HepG2 (cell line): ENCODE data around the gene EPHB3. TPM values are rescaled to one million over a fixed set of nuclear protein-coding genes. Genes with fewer than 3 reads are reported as not detected.

Source experiments
- FOSL2 ChIP-seq: sonication (generic); formaldehyde crosslinking; IDR thresholded peaks from 2 replicates; pipeline ENCODE4 v1.4.0; 2020; ENCODE audit warnings: missing genetic modification reagents
- HNRNPLL ChIP-seq: fragments of 200-400 bp; formaldehyde crosslinking; IDR thresholded peaks from 2 replicates; pipeline ENCODE4 v1.6.1; 2017; ENCODE audit warnings: mild to moderate bottlenecking, low read depth, low read length; ENCODE audit not compliant: poor library complexity, severe bottlenecking
- MEIS1 ChIP-seq: sonication (generic); formaldehyde crosslinking; IDR thresholded peaks from 2 replicates; pipeline ENCODE4 v1.9.0; 2021; ENCODE audit warnings: mild to moderate bottlenecking, missing genetic modification reagents, moderate library complexity, borderline replicate concordance
- NR2C2 ChIP-seq: sonication (generic); formaldehyde crosslinking; IDR thresholded peaks from 2 replicates; pipeline ENCODE4 v1.4.0; 2020; ENCODE audit warnings: missing genetic modification reagents, mild to moderate bottlenecking, moderate library complexity, borderline replicate concordance
- RCOR2 ChIP-seq: IDR thresholded peaks from 2 replicates; pipeline ENCODE4 v1.6.1; 2016; ENCODE audit warnings: missing biosample characterization, missing genetic modification reagents
- RXRA ChIP-seq: sonication (generic); formaldehyde crosslinking; IDR thresholded peaks from 2 replicates; pipeline ENCODE4 v1.5.1; 2020; ENCODE audit warnings: missing genetic modification reagents
- SALL1 ChIP-seq: sonication (generic); formaldehyde crosslinking; IDR thresholded peaks from 2 replicates; pipeline ENCODE4 v1.8.0; 2022; ENCODE audit warnings: mild to moderate bottlenecking, missing genetic modification reagents
- SRF ChIP-seq: IDR thresholded peaks from 2 replicates; pipeline ENCODE4 v1.6.1; 2011; ENCODE audit warnings: mild to moderate bottlenecking, low read depth, low read length, moderate library complexity
- ZNF207 ChIP-seq: fragments of 450-650 bp; IDR thresholded peaks from 2 replicates; pipeline ENCODE4 v1.6.1; 2016; ENCODE audit warnings: antibody characterized with exemption, borderline replicate concordance
- ZNF264 ChIP-seq: sonication (generic); formaldehyde crosslinking; IDR thresholded peaks from 2 replicates; pipeline ENCODE4 v1.4.0; 2020; ENCODE audit warnings: missing genetic modification reagents
- ZNF724P ChIP-seq: sonication (generic); formaldehyde crosslinking; IDR thresholded peaks from 2 replicates; pipeline ENCODE4 v1.8.0; 2022; ENCODE audit warnings: missing genetic modification reagents, borderline replicate concordance
- ZNF749 ChIP-seq: sonication (generic); formaldehyde crosslinking; IDR thresholded peaks from 2 replicates; pipeline ENCODE4 v1.8.0; 2022; ENCODE audit warnings: mild to moderate bottlenecking, missing genetic modification reagents, moderate library complexity, borderline replicate concordance
- polyA plus RNA-seq, 8 experiments: library from polyadenylated mRNA; depleted of rRNA in 3 of 8; stranded (reverse) in 7 of 8; unstranded in 1 of 8; fragments of >200 nt; fragmentation: Illumina TruSeq in 4 of 8; extraction: Trizol in 4 of 8; gene quantifications; 2 replicates each; pipeline versions ENCODE4 v1.2.1 to v1.2.3, GENCODE V29; 2011 to 2016; ENCODE audit warnings: low read depth in 4 of 8, missing spikeins in 1 of 8, mixed read lengths in 1 of 8; ENCODE audit not compliant: insufficient read depth in 1 of 8
- total RNA-seq, 5 experiments: library from RNA; depleted of rRNA; stranded (reverse); fragments of >200 nt; fragmentation: Illumina TruSeq; extraction: Trizol; gene quantifications; 2 replicates each; pipeline ENCODE4 v1.2.3, GENCODE V29; 2016; ENCODE audit warnings: low read depth in 1 of 5
- TF ChIP-seq, protein P1 (sequence below): sonication (generic); formaldehyde crosslinking; IDR thresholded peaks from one replicate; pipeline ENCODE4 v1.5.1; 2020; ENCODE audit warnings: mild to moderate bottlenecking, missing genetic modification reagents; ENCODE audit errors: not compliant biosample characterization
- TF ChIP-seq, protein P2 (sequence below): sonication (generic); IDR thresholded peaks from 2 replicates; pipeline ENCODE4 v1.6.1; 2016; ENCODE audit warnings: low read depth, borderline replicate concordance
- TF ChIP-seq, protein P3 (sequence below): IDR thresholded peaks from 2 replicates; pipeline ENCODE4 v1.6.1; 2016; ENCODE audit warnings: control low read depth
- TF ChIP-seq, protein P4 (sequence below): sonication (generic); formaldehyde crosslinking; IDR thresholded peaks from 2 replicates; pipeline ENCODE4 v1.4.0; 2020; ENCODE audit warnings: mild to moderate bottlenecking, missing genetic modification reagents

EPHB3 gene
- total and polyA plus RNA-seq, 2 of the 13 experiments (the other 11 are each of a cell fraction or from before 2014, with no cell fraction given), result 0.01 TPM; not detected in 1

DNA sequence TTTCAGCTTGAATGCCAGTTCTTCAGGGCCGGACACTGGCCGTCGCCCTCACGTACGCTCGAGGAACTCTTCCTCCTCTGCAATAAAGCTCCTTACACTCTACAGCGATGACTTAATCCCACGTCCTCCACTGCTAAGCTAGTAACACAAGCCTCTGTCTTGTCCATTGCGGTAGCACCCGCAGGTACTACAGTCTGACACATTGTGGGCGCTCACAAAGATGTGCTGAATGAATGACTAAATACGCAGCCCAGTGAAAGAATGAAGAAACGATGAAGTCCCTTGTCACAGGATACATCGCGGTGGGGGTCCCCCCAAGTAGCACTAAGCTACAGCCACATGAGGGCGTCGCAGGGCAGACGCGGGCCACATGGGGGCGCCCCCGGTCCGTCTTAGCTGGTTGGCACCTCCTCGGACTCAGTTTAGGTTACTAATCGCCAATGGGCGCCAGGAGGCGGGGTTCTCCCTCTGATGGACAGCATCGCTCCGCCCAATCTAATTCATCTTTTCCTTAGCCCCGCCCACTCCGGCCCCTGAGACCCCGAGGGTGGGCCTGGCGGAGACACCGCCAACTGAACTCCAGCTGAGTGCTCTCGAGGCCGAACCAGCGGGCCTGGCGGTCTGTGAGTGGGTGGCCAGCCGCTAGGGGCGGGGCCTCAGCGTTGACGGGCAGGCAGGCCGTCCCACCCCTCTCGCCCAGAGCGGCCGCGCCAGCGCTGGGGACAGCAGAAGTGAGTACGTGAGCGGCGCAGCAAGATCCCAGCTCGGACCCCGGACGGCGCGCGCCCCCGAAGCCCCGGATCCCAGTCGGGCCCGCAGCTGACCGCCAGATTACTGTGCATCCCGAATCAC lies at the start of gene EPHB3 (continued):
- TF ChIP-seq, protein P1, sequence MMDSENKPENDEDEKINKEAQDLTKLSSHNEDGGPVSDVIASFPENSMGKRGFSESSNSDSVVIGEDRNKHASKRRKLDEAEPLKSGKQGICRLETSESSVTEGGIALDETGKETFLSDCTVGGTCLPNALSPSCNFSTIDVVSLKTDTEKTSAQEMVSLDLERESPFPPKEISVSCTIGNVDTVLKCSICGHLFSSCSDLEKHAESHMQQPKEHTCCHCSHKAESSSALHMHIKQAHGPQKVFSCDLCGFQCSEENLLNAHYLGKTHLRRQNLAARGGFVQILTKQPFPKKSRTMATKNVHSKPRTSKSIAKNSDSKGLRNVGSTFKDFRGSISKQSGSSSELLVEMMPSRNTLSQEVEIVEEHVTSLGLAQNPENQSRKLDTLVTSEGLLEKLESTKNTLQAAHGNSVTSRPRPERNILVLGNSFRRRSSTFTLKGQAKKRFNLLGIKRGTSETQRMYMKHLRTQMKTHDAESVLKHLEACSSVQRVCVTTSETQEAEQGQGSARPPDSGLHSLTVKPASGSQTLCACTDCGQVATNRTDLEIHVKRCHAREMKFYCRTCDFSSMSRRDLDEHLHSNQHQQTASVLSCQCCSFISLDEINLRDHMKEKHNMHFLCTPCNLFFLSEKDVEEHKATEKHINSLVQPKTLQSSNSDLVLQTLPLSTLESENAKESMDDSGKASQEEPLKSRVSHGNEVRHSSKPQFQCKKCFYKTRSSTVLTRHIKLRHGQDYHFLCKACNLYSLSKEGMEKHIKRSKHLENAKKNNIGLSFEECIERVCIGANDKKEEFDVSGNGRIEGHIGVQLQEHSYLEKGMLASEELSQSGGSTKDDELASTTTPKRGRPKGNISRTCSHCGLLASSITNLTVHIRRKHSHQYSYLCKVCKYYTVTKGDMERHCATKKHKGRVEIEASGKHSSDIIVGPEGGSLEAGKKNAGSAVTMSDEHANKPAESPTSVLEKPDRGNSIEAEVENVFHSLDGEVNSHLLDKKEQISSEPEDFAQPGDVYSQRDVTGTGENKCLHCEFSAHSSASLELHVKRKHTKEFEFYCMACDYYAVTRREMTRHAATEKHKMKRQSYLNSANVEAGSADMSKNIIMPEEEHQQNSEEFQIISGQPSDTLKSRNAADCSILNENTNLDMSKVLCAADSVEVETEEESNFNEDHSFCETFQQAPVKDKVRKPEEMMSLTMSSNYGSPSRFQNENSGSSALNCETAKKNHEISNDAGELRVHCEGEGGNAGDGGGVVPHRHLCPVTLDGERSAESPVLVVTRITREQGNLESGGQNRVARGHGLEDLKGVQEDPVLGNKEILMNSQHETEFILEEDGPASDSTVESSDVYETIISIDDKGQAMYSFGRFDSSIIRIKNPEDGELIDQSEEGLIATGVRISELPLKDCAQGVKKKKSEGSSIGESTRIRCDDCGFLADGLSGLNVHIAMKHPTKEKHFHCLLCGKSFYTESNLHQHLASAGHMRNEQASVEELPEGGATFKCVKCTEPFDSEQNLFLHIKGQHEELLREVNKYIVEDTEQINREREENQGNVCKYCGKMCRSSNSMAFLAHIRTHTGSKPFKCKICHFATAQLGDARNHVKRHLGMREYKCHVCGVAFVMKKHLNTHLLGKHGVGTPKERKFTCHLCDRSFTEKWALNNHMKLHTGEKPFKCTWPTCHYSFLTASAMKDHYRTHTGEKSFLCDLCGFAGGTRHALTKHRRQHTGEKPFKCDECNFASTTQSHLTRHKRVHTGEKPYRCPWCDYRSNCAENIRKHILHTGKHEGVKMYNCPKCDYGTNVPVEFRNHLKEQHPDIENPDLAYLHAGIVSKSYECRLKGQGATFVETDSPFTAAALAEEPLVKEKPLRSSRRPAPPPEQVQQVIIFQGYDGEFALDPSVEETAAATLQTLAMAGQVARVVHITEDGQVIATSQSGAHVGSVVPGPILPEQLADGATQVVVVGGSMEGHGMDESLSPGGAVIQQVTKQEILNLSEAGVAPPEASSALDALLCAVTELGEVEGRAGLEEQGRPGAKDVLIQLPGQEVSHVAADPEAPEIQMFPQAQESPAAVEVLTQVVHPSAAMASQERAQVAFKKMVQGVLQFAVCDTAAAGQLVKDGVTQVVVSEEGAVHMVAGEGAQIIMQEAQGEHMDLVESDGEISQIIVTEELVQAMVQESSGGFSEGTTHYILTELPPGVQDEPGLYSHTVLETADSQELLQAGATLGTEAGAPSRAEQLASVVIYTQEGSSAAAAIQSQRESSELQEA (CRISPR knock-in tag), result no peak
- TF ChIP-seq, protein P2, sequence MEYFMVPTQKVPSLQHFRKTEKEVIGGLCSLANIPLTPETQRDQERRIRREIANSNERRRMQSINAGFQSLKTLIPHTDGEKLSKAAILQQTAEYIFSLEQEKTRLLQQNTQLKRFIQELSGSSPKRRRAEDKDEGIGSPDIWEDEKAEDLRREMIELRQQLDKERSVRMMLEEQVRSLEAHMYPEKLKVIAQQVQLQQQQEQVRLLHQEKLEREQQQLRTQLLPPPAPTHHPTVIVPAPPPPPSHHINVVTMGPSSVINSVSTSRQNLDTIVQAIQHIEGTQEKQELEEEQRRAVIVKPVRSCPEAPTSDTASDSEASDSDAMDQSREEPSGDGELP, result peak; percentile 29; the same call in 1 of the 2 replicates
- TF ChIP-seq FOSL2 (CRISPR knock-in tag), result peak; percentile 46
- TF ChIP-seq RXRA, result peak; percentile 23; the same call in 1 of the 2 replicates
- TF ChIP-seq NR2C2 (CRISPR knock-in tag), result peak; percentile 16; the same call in 1 of the 2 replicates
- TF ChIP-seq, protein P3, sequence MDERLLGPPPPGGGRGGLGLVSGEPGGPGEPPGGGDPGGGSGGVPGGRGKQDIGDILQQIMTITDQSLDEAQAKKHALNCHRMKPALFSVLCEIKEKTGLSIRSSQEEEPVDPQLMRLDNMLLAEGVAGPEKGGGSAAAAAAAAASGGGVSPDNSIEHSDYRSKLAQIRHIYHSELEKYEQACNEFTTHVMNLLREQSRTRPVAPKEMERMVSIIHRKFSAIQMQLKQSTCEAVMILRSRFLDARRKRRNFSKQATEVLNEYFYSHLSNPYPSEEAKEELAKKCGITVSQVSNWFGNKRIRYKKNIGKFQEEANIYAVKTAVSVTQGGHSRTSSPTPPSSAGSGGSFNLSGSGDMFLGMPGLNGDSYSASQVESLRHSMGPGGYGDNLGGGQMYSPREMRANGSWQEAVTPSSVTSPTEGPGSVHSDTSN (CRISPR knock-in tag), result peak; percentile 89
- TF ChIP-seq MEIS1 (CRISPR knock-in tag), result peak; percentile 84; the same call in 1 of the 2 replicates
- TF ChIP-seq RCOR2, result no peak
- TF ChIP-seq, protein P4, sequence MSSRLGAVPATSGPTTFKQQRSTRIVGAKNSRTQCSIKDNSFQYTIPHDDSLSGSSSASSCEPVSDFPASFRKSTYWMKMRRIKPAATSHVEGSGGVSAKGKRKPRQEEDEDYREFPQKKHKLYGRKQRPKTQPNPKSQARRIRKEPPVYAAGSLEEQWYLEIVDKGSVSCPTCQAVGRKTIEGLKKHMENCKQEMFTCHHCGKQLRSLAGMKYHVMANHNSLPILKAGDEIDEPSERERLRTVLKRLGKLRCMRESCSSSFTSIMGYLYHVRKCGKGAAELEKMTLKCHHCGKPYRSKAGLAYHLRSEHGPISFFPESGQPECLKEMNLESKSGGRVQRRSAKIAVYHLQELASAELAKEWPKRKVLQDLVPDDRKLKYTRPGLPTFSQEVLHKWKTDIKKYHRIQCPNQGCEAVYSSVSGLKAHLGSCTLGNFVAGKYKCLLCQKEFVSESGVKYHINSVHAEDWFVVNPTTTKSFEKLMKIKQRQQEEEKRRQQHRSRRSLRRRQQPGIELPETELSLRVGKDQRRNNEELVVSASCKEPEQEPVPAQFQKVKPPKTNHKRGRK, result peak; percentile 57; the same call in 1 of the 2 replicates
- no peak for TF ChIP-seq ZNF264 (CRISPR knock-in tag)
- 0 out of 2 replicates have a peak, but pooled peaks have one; percentile 30 for TF ChIP-seq ZNF724P (CRISPR knock-in tag)
- no peak for TF ChIP-seq ZNF749
- TF ChIP-seq HNRNPLL, result peak; percentile 92
- TF ChIP-seq SALL1 (CRISPR knock-in tag), result peak; percentile 23; the same call in 1 of the 2 replicates
- TF ChIP-seq ZNF207, result no peak
- no peak for TF ChIP-seq SRF
